Right atrium auricular region (tissue), 2 donors: ENCODE measurements around the gene DHRS3. TPM values are rescaled to one million over a fixed set of nuclear protein-coding genes. Genes with fewer than 3 reads are reported as not detected.

ENCODE experiments used
- DNase-seq: peaks from one replicate; pipeline ENCODE4 v3.0.0-alpha.2; 2019; ENCODE audit warnings: low spot score
- H3K27ac ChIP-seq, 2 donors: fragments of 200-600 bp; sonication (generic); 1 replicate in 1 of 2; 2 replicates in 1 of 2; pipeline ENCODE4 v1.5.1; 2016 to 2019
- H3K27me3 ChIP-seq, 2 donors: fragments of 200-600 bp; sonication (generic); one replicate each; pipeline versions ENCODE4 v1.5.1 to v1.6.0; 2017 to 2019
- H3K36me3 ChIP-seq: fragments of 200-600 bp; sonication (generic); one replicate; pipeline ENCODE4 v1.5.1; 2016
- H3K4me1 ChIP-seq, 2 donors: fragments of 200-600 bp; sonication (generic); one replicate each; pipeline versions ENCODE4 v1.5.1 to v1.6.0; 2017 to 2019
- H3K4me3 ChIP-seq, 2 donors: fragments of 200-600 bp; sonication (generic); 1 replicate in 1 of 2; 2 replicates in 1 of 2; pipeline ENCODE4 v1.5.1; 2017 to 2019; ENCODE audit warnings: mild to moderate bottlenecking in 1 of 2, moderate library complexity in 1 of 2
- H3K9me3 ChIP-seq, 2 donors: fragments of 200-600 bp; sonication (generic); one replicate each; pipeline ENCODE4 v1.5.1; 2019
- total RNA-seq, 2 donors: library from RNA; depleted of rRNA; stranded (reverse); fragments of >200 nt; gene quantifications; one replicate each; pipeline ENCODE4 v1.1.0, GENCODE V29; 2016
- TF ChIP-seq, protein P1 (sequence below), 2 donors: fragments of 200-600 bp; sonication (generic); IDR thresholded peaks; one replicate each; pipeline ENCODE4 v1.5.1; 2019; ENCODE audit warnings: antibody characterized with exemption in 2 of 2

DHRS3 gene
- total RNA-seq, 2 donors from 2014 or later = 50.4 to 78.9 TPM

DNA sequence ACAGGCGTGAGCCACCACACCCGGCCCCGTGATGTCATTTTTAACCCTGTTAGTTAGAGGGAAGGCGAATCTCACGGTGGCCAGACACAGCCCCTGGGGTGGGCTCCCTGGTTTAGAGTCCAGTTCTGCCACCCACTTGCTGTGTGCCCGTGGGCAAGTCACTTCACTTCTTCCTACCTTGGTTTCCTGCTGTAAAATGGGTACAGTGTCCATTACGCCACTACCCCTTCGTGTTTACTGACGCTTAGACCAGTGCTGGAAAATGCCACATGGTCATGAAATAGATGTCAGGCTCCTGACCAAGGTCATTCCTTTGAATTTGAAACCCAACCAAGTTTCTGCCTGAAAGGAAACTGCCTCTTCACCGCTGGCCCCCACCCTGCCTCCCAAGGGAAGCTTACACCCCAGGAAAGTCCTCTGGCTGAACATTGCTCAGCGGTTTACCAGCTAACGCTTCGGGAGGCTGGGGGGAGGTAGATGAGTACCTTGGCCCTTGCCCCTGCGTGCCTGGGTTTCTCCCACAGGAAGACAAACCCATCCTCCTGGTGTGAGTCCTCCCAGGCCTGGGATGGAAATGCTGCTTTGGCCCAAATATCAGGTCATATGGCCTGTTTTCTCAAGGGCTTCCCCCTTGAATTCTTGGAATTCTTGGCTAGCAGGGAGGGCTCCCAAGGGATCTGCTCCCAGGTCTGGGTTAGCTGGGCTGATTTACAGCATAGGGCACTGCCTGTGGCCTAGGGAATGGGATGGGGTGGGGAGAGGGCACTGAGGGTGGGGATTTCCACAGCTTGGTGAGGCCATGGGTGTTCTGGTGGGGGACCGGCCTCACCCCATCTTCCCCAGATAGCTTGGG is 18.3 kb upstream of the DHRS3 start:
- H3K9me3 ChIP-seq = peaks cover 0 to 22% of the 10 kb centered on the region in 2 donors
- H3K27me3 ChIP-seq = no peaks in the 10 kb centered on the region
- H3K4me1 ChIP-seq = peaks cover 0 to 20% of the 10 kb centered on the region in 2 donors
- H3K36me3 ChIP-seq = no peaks in the 10 kb centered on the region
- peak; percentile 73 for DNase-seq
- TF ChIP-seq, protein P1, sequence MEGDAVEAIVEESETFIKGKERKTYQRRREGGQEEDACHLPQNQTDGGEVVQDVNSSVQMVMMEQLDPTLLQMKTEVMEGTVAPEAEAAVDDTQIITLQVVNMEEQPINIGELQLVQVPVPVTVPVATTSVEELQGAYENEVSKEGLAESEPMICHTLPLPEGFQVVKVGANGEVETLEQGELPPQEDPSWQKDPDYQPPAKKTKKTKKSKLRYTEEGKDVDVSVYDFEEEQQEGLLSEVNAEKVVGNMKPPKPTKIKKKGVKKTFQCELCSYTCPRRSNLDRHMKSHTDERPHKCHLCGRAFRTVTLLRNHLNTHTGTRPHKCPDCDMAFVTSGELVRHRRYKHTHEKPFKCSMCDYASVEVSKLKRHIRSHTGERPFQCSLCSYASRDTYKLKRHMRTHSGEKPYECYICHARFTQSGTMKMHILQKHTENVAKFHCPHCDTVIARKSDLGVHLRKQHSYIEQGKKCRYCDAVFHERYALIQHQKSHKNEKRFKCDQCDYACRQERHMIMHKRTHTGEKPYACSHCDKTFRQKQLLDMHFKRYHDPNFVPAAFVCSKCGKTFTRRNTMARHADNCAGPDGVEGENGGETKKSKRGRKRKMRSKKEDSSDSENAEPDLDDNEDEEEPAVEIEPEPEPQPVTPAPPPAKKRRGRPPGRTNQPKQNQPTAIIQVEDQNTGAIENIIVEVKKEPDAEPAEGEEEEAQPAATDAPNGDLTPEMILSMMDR (IDR thresholded peaks at IDR 0.05) = no peak
- peak overlapping the region; percentile 55 to 66 for H3K27ac ChIP-seq
- H3K4me3 ChIP-seq = no peak overlapping the region

DNA sequence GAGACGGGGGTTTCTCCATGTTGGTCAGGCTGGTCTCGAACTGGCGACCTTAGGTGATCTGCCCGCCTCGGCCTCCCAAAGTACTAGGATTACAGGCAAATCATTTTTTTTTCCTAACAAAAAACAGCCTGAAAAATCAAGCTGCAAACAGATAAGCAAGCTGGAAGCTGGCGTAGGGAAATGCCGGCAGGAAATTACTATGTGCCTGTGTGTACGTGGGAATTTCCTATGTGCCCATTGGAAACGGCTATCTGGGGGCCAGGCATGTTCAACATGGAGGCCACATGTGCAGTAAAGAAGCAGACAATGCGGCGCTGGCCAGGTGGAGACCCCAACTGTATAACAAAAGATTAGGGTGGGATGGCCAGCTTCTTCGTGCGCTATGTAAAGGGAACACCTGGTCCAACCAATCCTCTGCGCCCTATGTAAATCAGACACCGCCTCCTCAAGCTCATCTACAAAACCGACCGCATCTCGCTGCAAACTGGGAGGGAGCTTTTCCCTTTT is 16.7 kb upstream of the DHRS3 start:
- no peaks in the 10 kb centered on the region for H3K27me3 ChIP-seq
- H3K36me3 ChIP-seq = no peaks in the 10 kb centered on the region
- DNase-seq = no peak
- peak overlapping the region; percentile 51 to 66 for H3K27ac ChIP-seq
- peaks cover 0 to 20% of the 10 kb centered on the region in 2 donors for H3K4me1 ChIP-seq
- TF ChIP-seq, protein P1 (IDR thresholded peaks at IDR 0.05) = no peak
- peaks cover 0 to 6% of the 10 kb centered on the region in 2 donors for H3K9me3 ChIP-seq
- no peak overlapping the region for H3K4me3 ChIP-seq

DNA sequence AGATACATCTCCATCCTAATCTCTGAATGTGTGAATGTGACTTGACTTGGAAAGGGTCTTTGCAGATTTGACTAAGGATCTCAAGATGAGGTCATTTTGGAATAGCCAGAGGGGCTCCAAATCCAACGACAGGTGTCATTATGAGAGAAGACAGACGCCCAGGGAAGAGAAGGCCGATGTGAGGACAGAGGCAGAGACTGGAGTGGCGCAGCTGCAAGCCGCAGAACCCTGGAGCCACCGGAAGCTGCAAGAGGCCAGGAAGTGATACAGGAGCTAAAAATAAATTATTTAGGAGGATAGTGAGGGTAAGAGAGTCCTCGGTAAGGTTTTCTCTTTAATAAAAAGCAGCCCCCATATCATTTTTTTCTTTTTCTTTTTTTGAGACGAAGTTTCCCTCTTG is 16.1 kb upstream of the DHRS3 start:
- peaks cover 0 to under 1% of the 10 kb centered on the region in 2 donors for H3K9me3 ChIP-seq
- DNase-seq = no peak
- H3K27me3 ChIP-seq = no peaks in the 10 kb centered on the region
- H3K4me3 ChIP-seq = no peak overlapping the region
- peaks cover 0 to 20% of the 10 kb centered on the region in 2 donors for H3K4me1 ChIP-seq
- TF ChIP-seq, protein P1 (IDR thresholded peaks at IDR 0.05) = no peak
- no peaks in the 10 kb centered on the region for H3K36me3 ChIP-seq
- peak overlapping the region in 1 of 2 donors; percentile 51 for H3K27ac ChIP-seq

DNA sequence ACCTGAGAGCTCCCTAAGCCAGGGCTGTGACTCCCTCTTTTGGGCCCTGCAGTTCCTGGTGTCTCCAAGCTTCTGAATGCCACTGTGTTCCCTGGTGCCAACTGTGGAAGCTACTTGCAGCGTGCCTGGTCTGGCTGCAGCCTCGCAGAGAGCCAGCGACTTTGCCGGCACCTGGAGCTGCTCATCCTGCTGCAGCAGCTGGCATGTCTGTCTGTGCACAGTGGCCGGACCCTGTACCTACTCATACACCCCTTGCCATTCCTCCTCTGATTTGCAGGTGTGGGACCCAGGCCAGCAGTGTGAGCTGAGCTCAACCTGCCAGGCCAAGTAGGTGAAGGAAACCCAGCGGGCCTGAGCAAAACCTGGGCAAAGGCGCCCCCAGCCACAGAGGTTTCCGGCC is 13.6 kb upstream of the DHRS3 start:
- TF ChIP-seq, protein P1 (IDR thresholded peaks at IDR 0.05) = no peak
- DNase-seq = no peak
- no peak overlapping the region for H3K27ac ChIP-seq
- H3K27me3 ChIP-seq = no peaks in the 10 kb centered on the region
- no peak overlapping the region for H3K4me3 ChIP-seq
- peaks cover 0 to 16% of the 10 kb centered on the region in 2 donors for H3K4me1 ChIP-seq
- no peaks in the 10 kb centered on the region for H3K36me3 ChIP-seq
- no peaks in the 10 kb centered on the region for H3K9me3 ChIP-seq

DNA sequence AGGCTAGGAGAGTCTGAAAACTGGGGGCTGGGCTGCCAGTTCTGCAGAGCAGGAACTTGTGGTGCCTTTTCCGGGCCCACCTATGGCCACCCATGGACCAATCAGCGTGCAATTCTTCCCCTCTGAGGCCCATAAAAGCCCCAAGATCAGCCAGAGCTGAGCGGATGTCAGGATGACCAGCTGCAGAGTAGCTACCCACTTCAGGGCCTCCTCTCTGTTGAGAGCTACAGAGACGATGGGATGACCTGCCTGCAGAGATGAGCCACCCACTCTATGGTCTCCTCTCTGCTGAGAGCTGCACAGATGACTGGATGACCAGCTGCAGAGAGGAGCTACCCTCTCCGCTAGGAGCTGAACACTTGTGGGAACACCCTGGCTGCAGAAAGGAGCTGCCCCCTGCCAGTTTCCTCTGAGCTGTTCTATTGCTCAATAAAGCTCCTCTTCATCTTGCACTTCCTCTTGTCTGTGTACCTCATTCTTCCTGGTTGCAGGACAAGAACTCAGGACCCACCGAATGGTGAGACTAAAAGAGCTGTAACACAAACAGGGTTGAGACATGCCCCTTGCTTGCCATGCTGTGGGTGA is 13.0 kb upstream of the DHRS3 start:
- Histone ChIP-seq H3K4me3 (no peak overlapping the region), H3K9me3 (no peaks in the 10 kb centered on the region), H3K36me3 (no peaks in the 10 kb centered on the region), H3K27ac (no peak overlapping the region), H3K4me1 (peaks cover 0 to 11% of the 10 kb centered on the region in 2 donors), H3K27me3 (no peaks in the 10 kb centered on the region)
- TF ChIP-seq, protein P1 (IDR thresholded peaks at IDR 0.05) = no peak
- DNase-seq = no peak
